ENCODE measurements around the gene ALOX15B.

DNA sequence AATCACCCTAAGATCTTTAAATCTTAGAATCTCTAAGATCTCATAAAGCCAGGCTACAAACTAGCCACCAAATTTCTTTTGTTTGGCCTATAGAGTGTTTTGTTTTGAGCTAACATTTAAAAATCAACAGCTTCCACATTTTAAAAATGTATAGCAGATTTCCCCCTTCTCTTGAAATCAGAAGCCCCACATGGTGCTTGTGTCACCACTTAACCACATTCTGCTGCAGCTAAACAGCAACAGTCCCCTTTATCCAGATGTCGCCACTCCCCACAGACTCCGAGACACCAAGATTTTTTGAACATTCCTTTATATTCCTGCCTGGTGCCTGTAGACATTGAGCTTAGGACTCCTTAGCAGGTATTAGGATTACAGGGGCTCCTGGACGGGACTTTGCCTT lies 20.4 kb upstream of the ALOX15B start:
- TF ChIP-seq CTCF (IDR thresholded peaks at IDR 0.05; ENCODE audit: insufficient read depth, low read depth, low read length) (no peak), EZH2 (IDR thresholded peaks at IDR 0.05; ENCODE audit: insufficient read depth, low read length) (no peak)

Measured in astrocyte (in vitro differentiated cells and primary cell).